Cardiac muscle cell (in vitro differentiated cells and primary cell): ENCODE measurements around the gene SCGB3A2. TPM values are rescaled to one million over a fixed set of nuclear protein-coding genes. Genes with fewer than 3 reads are reported as not detected.
"Not testable (repeated sequence)": the region's sequence is repeated elsewhere in the genome, so short reads cannot be mapped to it uniquely, and the experiment has no call there.

Source experiments
- DNase-seq, 2 donors: peaks; one replicate each; pipeline versions ENCODE4 v3.0.0 to v3.0.0-alpha.2; 2010 to 2017; ENCODE audit warnings: low read depth in 1 of 2, low spot score in 1 of 2
- H3K27ac ChIP-seq: fragments of 200-600 bp; sonication (generic); 2 replicates; pipeline ENCODE4 v1.5.1; 2016
- H3K27me3 ChIP-seq: fragments of 200-600 bp; sonication (generic); 2 replicates; pipeline ENCODE4 v1.6.0; 2016; ENCODE audit warnings: control low read depth
- H3K36me3 ChIP-seq: fragments of 200-600 bp; sonication (generic); 2 replicates; pipeline ENCODE4 v1.5.1; 2016; ENCODE audit warnings: control low read depth
- H3K4me1 ChIP-seq: fragments of 200-600 bp; sonication (generic); 2 replicates; pipeline ENCODE4 v1.8.1; 2017; ENCODE audit warnings: low read depth, mild to moderate bottlenecking, mixed run types
- H3K4me3 ChIP-seq: fragments of 200-600 bp; sonication (generic); 2 replicates; pipeline ENCODE4 v1.5.1; 2016; ENCODE audit warnings: mild to moderate bottlenecking
- H3K9me3 ChIP-seq: fragments of 200-600 bp; sonication (generic); 2 replicates; pipeline ENCODE4 v1.5.1; 2017; ENCODE audit warnings: low read depth, mild to moderate bottlenecking, control low read depth
- polyA plus RNA-seq: library from polyadenylated mRNA; unstranded; fragments of >200 nt; fragmentation: Nextera tagmentation; extraction: Ambion mirVana; gene quantifications from 2 replicates; pipeline ENCODE4 v1.2.1, GENCODE V29; 2016
- total RNA-seq: library from RNA; depleted of rRNA; stranded (reverse); fragments of >200 nt; gene quantifications from 2 replicates; pipeline ENCODE4 v1.2.3, GENCODE V29; 2016
- TF ChIP-seq, protein P1 (sequence below): IDR thresholded peaks from 2 replicates; pipeline ENCODE4 v1.5.1; 2012; ENCODE audit warnings: low read depth, mild to moderate bottlenecking, low read length

Gene SCGB3A2
- total and polyA plus RNA-seq, 2 experiments from 2014 or later = 0.37 TPM; not detected in 1

DNA sequence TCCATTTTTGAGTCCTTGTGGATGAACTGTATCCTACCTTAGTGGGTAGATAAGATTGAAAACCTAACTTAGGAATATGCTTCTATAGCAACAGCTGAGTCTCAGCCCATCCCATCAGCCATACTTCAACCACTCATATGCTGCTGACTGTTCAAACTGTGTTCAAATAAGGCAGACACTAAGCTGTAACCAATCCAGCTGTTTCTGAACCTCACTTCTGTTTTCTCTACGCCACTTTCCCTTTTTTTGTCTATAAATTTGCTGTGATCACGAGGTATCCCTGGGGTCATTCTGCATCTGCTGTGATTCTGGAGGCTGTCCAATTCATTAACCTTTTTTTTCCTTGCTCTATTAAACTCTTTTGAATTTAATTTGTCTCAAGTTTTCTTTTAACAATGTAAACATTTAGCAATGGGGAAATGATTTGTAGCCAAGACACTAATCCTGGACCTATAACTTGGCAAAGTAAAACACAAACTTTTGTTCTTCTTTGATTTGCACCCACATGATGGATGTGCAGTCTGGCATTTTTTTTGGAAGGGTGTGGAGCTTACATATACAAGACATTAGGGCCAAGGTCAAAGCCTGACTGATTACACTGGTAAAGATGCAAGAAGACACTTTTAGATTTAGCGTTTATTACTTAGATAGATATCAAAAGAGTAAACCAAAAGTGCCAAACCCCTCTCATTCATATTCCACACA is 14.9 kb upstream of the SCGB3A2 start:
- no peaks in the 10 kb centered on the region for H3K27me3 ChIP-seq
- DNase-seq = no peak
- H3K9me3 ChIP-seq = no peaks in the 10 kb centered on the region
- no peaks in the 10 kb centered on the region for H3K36me3 ChIP-seq
- TF ChIP-seq, protein P1, sequence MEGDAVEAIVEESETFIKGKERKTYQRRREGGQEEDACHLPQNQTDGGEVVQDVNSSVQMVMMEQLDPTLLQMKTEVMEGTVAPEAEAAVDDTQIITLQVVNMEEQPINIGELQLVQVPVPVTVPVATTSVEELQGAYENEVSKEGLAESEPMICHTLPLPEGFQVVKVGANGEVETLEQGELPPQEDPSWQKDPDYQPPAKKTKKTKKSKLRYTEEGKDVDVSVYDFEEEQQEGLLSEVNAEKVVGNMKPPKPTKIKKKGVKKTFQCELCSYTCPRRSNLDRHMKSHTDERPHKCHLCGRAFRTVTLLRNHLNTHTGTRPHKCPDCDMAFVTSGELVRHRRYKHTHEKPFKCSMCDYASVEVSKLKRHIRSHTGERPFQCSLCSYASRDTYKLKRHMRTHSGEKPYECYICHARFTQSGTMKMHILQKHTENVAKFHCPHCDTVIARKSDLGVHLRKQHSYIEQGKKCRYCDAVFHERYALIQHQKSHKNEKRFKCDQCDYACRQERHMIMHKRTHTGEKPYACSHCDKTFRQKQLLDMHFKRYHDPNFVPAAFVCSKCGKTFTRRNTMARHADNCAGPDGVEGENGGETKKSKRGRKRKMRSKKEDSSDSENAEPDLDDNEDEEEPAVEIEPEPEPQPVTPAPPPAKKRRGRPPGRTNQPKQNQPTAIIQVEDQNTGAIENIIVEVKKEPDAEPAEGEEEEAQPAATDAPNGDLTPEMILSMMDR = no peak
- H3K27ac ChIP-seq = no peak overlapping the region
- H3K4me3 ChIP-seq = no peak overlapping the region
- no peaks in the 10 kb centered on the region for H3K4me1 ChIP-seq

DNA sequence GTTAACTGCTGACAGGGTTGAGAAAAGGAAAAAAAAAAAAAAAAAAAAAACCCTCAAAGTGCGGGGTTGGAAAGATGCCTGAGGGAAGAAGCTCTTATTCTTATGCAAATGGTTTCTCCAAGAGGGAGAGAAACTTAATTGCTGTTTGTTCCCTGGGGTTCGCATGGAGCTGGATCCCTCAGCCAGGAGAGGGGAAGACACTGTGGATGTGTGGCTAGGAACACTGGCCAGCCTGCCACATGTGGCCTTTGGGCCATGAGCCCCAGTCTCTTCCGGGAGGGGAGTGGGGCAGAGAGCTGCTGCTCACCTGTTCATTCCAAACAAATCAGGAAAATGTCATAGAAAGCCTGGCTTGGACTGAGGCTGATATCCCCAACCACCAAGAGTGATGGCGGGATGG is 9.4 kb upstream of the SCGB3A2 start:
- Histone ChIP-seq H3K27me3 (peaks cover 24% of the 10 kb centered on the region), H3K36me3 (no peaks in the 10 kb centered on the region), H3K9me3 (no peaks in the 10 kb centered on the region), H3K27ac (no peak overlapping the region), H3K4me3 (no peak overlapping the region), H3K4me1 (no peaks in the 10 kb centered on the region)
- TF ChIP-seq, protein P1 = no peak
- DNase-seq = no peak

DNA sequence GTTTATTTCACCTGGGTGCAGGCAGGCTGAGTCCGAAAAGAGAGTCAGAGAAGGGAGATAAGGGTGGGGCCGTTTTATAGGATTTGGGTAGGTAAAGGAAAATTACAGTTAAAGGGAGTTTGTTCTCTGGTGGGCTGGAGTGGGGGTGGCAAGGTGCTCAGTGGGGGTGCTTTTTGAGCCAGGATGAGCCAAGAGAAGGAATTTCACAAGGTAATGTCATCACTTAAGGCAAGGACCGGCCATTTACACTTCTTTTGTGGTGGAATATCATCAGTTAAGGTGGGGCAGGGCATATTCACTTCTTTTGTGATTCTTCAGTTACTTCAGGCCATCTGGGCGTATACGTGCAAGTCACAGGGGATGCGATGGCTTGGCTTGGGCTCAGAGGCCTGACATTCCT is 8.6 kb upstream of the SCGB3A2 start:
- H3K9me3 ChIP-seq, H3K36me3 ChIP-seq, H3K27ac ChIP-seq, H3K4me3 ChIP-seq, H3K4me1 ChIP-seq, DNase-seq: not testable (repeated sequence)
- peaks cover 31% of the 10 kb centered on the region for H3K27me3 ChIP-seq

DNA sequence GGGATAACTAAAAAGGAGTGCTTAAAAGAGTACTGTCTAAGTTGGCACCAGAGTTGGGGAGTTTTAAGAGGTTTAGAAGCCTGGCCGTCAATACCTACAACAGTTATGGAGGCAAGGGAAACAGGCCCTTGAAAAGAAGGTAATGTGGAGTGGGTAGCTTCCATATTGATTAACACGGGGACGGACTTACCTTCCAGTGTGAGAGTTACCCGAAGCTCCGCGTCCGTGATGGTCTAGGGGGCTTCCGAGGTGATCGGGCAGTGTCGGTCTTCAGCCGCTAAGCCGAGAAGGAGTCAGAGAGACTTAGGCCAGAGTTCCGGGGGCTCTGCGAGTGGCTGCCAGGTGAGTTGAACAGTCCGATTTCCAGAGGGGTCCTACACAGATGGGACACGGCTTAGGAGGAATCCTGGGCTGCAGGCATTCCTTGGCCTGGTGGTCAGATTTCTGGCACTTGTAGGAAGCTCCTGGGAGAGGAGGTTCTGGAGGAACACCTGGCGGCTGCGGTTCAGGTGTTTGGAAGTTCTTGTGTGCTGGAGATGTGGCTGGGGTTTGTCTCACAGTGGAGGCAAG is 6.4 kb upstream of the SCGB3A2 start:
- not testable (repeated sequence) for H3K4me3 ChIP-seq, DNase-seq, H3K36me3 ChIP-seq, H3K4me1 ChIP-seq, H3K27ac ChIP-seq, H3K9me3 ChIP-seq
- peaks cover 31% of the 10 kb centered on the region for H3K27me3 ChIP-seq

DNA sequence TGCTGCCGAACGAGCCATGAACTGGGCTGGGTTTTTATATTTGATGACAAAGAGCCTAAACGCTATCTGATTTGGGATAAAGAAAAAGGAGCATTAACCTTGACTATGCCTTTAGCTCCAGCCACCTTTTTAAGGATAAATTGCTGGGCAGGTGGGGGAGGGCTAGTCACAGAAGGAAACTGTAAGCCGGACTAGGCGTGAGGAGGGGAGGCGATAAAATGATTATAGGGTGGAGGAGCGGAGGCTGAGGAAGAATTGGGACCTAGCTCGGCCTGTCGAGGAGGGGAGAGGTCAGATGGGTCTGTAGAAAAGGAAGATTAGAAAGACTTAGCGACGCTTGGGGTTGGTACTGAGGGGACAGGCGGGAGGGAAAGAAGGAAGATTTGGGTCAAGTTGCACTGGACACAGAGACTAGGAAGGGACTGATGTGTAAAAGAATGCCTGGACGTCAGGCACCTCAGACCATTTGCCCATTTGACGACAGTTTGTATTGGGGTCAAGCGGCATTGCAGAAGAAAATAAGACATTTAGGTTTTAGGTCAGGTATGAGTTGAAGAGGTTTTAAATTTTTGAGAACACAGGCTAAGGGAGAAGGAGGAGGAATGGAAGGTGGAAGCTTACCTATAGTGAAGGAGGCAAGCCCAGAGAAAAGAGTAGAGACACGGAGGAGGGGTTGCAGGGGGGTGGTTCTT is 5.6 kb upstream of the SCGB3A2 start:
- H3K4me1 ChIP-seq, H3K36me3 ChIP-seq, H3K9me3 ChIP-seq, H3K27ac ChIP-seq, DNase-seq, H3K4me3 ChIP-seq: not testable (repeated sequence)
- peaks cover 31% of the 10 kb centered on the region for H3K27me3 ChIP-seq

DNA sequence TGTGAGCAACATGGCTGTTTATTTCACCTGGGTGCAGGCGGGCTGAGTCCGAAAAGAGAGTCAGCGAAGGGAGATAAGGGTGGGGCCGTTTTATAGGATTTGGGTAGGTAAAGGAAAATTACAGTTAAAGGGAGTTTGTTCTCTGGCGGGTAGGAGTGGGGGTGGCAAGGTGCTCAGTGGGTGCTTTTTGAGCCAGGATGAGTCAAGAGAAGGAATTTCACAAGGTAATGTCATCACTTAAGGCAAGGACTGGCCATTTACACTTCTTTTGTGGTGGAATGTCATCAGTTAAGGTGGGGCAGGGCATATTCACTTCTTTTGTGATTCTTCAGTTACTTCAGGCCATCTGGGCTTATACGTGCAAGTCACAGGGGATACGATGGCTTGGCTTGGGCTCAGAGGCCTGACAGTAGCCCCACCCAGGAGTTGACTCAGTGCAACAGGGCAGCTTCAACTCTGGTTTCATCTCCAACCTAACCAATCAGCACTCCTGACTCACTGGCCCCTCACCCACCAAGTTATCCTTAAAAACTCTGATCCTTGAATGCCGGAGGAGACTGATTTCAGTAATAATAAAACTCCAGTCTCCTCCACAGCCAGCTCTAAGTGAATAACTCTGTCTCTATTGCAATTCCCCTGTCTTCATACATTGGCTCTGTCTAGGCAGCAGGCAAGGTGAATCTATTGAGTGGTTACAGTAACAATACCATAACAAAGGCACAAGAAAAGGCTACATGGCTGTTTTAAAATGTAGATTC is 4.2 kb upstream of the SCGB3A2 start:
- H3K27ac ChIP-seq, H3K9me3 ChIP-seq, H3K36me3 ChIP-seq, H3K4me3 ChIP-seq, DNase-seq, H3K4me1 ChIP-seq: not testable (repeated sequence)
- peaks cover 31% of the 10 kb centered on the region for H3K27me3 ChIP-seq

DNA sequence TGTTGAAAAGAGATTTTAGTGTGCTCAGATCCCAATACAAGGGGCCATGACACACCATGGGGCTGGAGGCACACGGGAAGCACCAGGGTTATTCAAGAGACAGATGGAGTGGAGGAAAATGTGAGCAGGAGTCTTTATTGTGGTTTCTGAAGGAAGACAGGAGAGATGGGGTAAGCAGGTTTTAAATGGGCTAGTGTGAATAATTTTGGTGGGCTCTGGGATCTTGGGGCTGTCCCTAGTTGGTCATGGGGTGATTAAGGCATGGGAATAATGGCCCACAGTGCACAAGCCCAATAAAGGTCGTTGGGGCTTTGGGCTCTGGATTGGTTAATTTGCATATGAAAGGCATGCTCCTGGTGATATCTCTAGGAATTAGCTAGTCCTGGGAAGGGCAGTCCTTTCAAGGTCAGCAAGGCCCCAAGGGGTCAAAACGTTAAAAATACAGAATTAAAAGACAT is 3.6 kb upstream of the SCGB3A2 start:
- Histone ChIP-seq H3K4me3 (no peak overlapping the region), H3K4me1 (no peaks in the 10 kb centered on the region), H3K36me3 (no peaks in the 10 kb centered on the region), H3K9me3 (no peaks in the 10 kb centered on the region), H3K27ac (no peak overlapping the region), H3K27me3 (peaks cover 31% of the 10 kb centered on the region)
- TF ChIP-seq, protein P1 = no peak
- no peak for DNase-seq
